Activated T-cell treated with anti-CD3 and anti-CD28 coated beads, Interleukin-2, amount 50 U/mL, for 72 hours (primary cell): ENCODE data around the gene ARHGAP27. TPM values are rescaled to one million over a fixed set of nuclear protein-coding genes. Genes with fewer than 3 reads are reported as not detected.
"Not testable (repeated sequence)": the region's sequence is repeated elsewhere in the genome, so short reads cannot be mapped to it uniquely, and the experiment has no call there.

Source experiments
- ATAC-seq, 2 donors: fragments of 150-1000 bp; cut with Tn5 transposase; replicated peaks in 1 of 2; 2 replicates each; pipeline ENCODE4 v1.10.0; 2021; ENCODE audit warnings: moderate library complexity in 2 of 2, mild to moderate bottlenecking in 1 of 2
- DNase-seq, 2 donors: peaks; one replicate each; pipeline ENCODE4 v3.0.0; 2021 to 2022; ENCODE audit warnings: mixed read lengths in 1 of 2
- H3K27ac Mint-ChIP-seq: one replicate; pipeline ENCODE4 v1.8.0; 2022; ENCODE audit warnings: mild to moderate bottlenecking, moderate library complexity, mixed read lengths
- H3K27me3 Mint-ChIP-seq: one replicate; pipeline ENCODE4 v1.8.0; 2022; ENCODE audit warnings: low read depth, mixed read lengths
- H3K36me3 Mint-ChIP-seq, 2 donors: one replicate each; pipeline ENCODE4 v1.8.0; 2022; ENCODE audit warnings: mixed read lengths in 2 of 2, mild to moderate bottlenecking in 1 of 2; ENCODE audit not compliant: insufficient read depth in 2 of 2
- H3K4me1 Mint-ChIP-seq: one replicate; pipeline ENCODE4 v1.8.0; 2022; ENCODE audit warnings: low read depth, mixed read lengths
- H3K4me3 Mint-ChIP-seq, 2 donors: one replicate each; pipeline ENCODE4 v1.8.0; 2022; ENCODE audit warnings: mild to moderate bottlenecking in 2 of 2, mixed read lengths in 2 of 2, moderate library complexity in 2 of 2
- H3K9me3 Mint-ChIP-seq, 2 donors: one replicate each; pipeline ENCODE4 v1.8.0; 2022; ENCODE audit warnings: mixed read lengths in 2 of 2
- total RNA-seq, 2 donors: library from RNA; stranded (reverse); gene quantifications; one replicate each; pipeline ENCODE4 v1.2.3, GENCODE V29; 2022

The ARHGAP27 gene
- total RNA-seq, 2 donors from 2014 or later = 41.4 to 42.6 TPM

DNA sequence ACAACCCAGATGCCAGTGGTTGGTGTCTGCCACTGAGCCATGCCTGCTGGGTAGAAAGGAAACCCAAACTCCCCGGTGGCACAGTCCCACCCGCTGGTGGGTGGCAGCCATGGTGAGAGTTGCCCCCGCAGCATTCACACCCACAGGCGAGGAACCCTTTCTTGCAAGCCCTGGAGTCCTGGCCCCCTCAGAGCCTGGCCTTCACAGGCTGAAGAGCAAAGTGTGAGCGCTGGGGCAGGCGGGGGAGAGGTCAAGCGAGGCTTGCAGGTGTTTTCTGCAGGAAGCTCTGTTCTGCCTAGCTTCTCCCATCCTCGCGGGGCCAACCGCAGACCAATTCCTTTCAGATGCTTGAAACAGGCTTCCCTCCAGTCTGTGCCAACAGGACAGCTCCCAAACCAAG lies 19.0 kb upstream of the ARHGAP27 start:
- H3K36me3 Mint-ChIP-seq, H3K4me3 Mint-ChIP-seq, H3K9me3 Mint-ChIP-seq, H3K27me3 Mint-ChIP-seq, H3K27ac Mint-ChIP-seq, DNase-seq, ATAC-seq, H3K4me1 Mint-ChIP-seq: not testable (repeated sequence)

GRCh38 chr17:45451131-45451530 lies 18.5 kb upstream of the ARHGAP27 start:
- H3K36me3 Mint-ChIP-seq = peaks cover 0 to 3% of the 10 kb centered on the region in 2 donors
- no peaks in the 10 kb centered on the region for H3K27me3 Mint-ChIP-seq
- H3K4me3 Mint-ChIP-seq = no peak overlapping the region
- no peak for ATAC-seq
- H3K4me1 Mint-ChIP-seq = peaks cover 7% of the 10 kb centered on the region
- no peaks in the 10 kb centered on the region for H3K9me3 Mint-ChIP-seq
- no peak for DNase-seq
- no peak overlapping the region for H3K27ac Mint-ChIP-seq

DNA sequence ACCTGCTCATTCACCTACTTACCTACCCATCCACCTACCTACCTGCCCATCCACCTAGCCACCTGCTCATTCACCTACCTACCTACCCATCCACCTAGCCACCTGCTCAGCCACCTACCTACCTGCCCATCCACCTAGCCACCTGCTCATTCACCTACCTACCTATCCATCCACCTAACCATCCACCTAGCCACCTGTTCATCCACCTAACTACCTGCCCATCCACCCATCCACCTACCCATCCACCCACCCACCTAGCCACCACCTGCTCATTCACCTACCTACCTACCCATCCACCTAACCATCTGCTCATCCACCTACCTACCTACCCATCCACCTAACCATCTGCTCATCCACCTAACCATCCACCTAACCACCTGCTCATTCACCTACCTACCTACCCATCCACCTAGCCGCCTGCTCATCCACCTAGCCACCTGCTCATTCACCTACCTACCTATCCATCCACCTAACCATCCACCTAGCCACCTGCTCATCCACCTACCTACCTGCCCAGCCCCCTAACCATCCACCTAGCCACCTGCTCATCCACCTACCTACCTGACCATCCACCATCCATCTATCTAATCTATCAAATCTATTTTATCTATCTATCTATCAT lies 17.1 kb upstream of the ARHGAP27 start:
- ATAC-seq, H3K36me3 Mint-ChIP-seq, DNase-seq, H3K4me3 Mint-ChIP-seq, H3K9me3 Mint-ChIP-seq, H3K27ac Mint-ChIP-seq, H3K27me3 Mint-ChIP-seq: not testable (repeated sequence)
- peaks cover 18% of the 10 kb centered on the region for H3K4me1 Mint-ChIP-seq

GRCh38 chr17:45449260-45449659 lies 16.6 kb upstream of the ARHGAP27 start:
- not testable (repeated sequence) for H3K27me3 Mint-ChIP-seq, H3K36me3 Mint-ChIP-seq, H3K27ac Mint-ChIP-seq, H3K9me3 Mint-ChIP-seq, DNase-seq, ATAC-seq, H3K4me3 Mint-ChIP-seq
- peaks cover 14% of the 10 kb centered on the region for H3K4me1 Mint-ChIP-seq

DNA sequence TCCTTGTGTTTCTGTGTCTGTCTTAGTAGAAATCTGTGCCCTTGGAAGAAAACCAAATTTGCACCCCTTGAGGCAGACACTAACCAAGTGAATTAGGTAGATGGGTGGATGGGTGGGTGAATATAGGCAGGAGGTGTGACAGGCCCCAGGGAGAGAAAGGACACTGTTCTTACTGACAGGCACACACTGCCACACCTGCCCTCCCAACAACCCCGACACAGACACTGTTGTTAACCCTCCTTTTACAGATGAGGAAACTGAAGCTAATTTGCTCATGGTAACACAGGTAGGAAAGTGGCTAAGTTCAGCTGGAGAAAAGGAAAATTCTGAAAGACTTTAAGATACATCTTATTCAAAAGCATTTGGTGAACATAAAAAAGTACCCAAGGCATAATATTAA lies 15.8 kb upstream of the ARHGAP27 start:
- H3K27me3 Mint-ChIP-seq, H3K27ac Mint-ChIP-seq, H3K4me3 Mint-ChIP-seq, DNase-seq, H3K9me3 Mint-ChIP-seq, H3K36me3 Mint-ChIP-seq, ATAC-seq: not testable (repeated sequence)
- H3K4me1 Mint-ChIP-seq = peaks cover 14% of the 10 kb centered on the region

DNA sequence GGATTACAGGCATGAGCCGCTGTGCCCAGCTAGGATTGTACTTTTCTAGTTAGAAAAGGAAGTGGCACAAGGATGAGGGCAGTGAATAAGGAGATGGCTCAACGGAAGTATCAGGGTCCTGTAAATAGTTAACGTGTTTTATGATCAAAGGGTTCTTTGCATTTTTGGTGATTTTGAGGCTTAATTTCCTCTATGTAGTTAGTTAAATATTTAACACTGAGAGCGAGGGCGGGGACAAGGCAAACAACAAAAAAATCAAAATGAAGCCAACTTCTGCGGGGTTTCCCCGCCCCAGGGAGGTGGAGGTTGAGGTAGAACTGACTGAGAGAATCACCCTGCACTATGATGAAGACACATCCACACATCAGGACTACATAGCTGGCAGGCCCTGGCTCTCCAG lies 15.4 kb upstream of the ARHGAP27 start:
- not testable (repeated sequence) for ATAC-seq, H3K27me3 Mint-ChIP-seq, H3K4me3 Mint-ChIP-seq, H3K27ac Mint-ChIP-seq, H3K36me3 Mint-ChIP-seq, DNase-seq, H3K9me3 Mint-ChIP-seq
- H3K4me1 Mint-ChIP-seq = peaks cover 14% of the 10 kb centered on the region

GRCh38 chr17:45447650-45448049 lies 15.0 kb upstream of the ARHGAP27 start:
- H3K4me1 Mint-ChIP-seq = peaks cover 14% of the 10 kb centered on the region
- DNase-seq, H3K27me3 Mint-ChIP-seq, H3K4me3 Mint-ChIP-seq, H3K36me3 Mint-ChIP-seq, ATAC-seq, H3K27ac Mint-ChIP-seq, H3K9me3 Mint-ChIP-seq: not testable (repeated sequence)

GRCh38 chr17:45446872-45447625 lies 14.4 kb upstream of the ARHGAP27 start:
- H3K27ac Mint-ChIP-seq, H3K4me3 Mint-ChIP-seq, DNase-seq, H3K27me3 Mint-ChIP-seq, H3K9me3 Mint-ChIP-seq, ATAC-seq, H3K36me3 Mint-ChIP-seq: not testable (repeated sequence)
- peaks cover 14% of the 10 kb centered on the region for H3K4me1 Mint-ChIP-seq

- not testable (repeated sequence) for H3K27me3 Mint-ChIP-seq, H3K36me3 Mint-ChIP-seq, H3K9me3 Mint-ChIP-seq
- DNase-seq = peak; percentile 51 to 55
- peak overlapping the region; percentile 36 for H3K27ac Mint-ChIP-seq
- peak; percentile 95 to 99 for ATAC-seq
- peak overlapping the region; percentile 44 to 62 for H3K4me3 Mint-ChIP-seq
- peaks cover 20% of the 10 kb centered on the region for H3K4me1 Mint-ChIP-seq
These were observed 13.5 kb upstream of the ARHGAP27 start for GRCh38 chr17:45445901-45446743.

- not testable (repeated sequence) for H3K9me3 Mint-ChIP-seq
- H3K4me1 Mint-ChIP-seq = peaks cover 30% of the 10 kb centered on the region
These were observed 12.5 kb upstream of the ARHGAP27 start for GRCh38 chr17:45444856-45445820.

GRCh38 chr17:45444301-45444700 lies 11.6 kb upstream of the ARHGAP27 start:
- not testable (repeated sequence) for H3K9me3 Mint-ChIP-seq, H3K4me3 Mint-ChIP-seq, H3K36me3 Mint-ChIP-seq, H3K27ac Mint-ChIP-seq, H3K27me3 Mint-ChIP-seq, ATAC-seq, DNase-seq
- H3K4me1 Mint-ChIP-seq = peaks cover 34% of the 10 kb centered on the region

More at GRCh38 chr17:45444856-45445820, 12.5 kb upstream of the ARHGAP27 start:
- H3K27me3 Mint-ChIP-seq, ATAC-seq, H3K27ac Mint-ChIP-seq, H3K36me3 Mint-ChIP-seq, H3K4me3 Mint-ChIP-seq, DNase-seq: not testable (repeated sequence)
